HepG2 (cell line): Measurements from ENCODE around the gene MBLAC1. TPM values are rescaled to one million over a fixed set of nuclear protein-coding genes. Genes with fewer than 3 reads are reported as not detected.

ENCODE experiments used
- ATF7 ChIP-seq, 2 experiments: fragments of 450-650 bp in 1 of 2; sonication (generic) in 1 of 2; formaldehyde crosslinking in 1 of 2; IDR thresholded peaks; 2 replicates each; pipeline versions ENCODE4 v1.4.0 to v1.6.1; 2016 to 2020; ENCODE audit warnings: antibody characterized with exemption in 1 of 2, mild to moderate bottlenecking in 1 of 2, missing genetic modification reagents in 1 of 2
- CREM ChIP-seq, 2 experiments: sonication (generic) in 1 of 2; formaldehyde crosslinking in 1 of 2; IDR thresholded peaks; 2 replicates each; pipeline versions ENCODE4 v1.4.0 to v1.6.1; 2016 to 2020; ENCODE audit warnings: antibody characterized with exemption in 1 of 2, mild to moderate bottlenecking in 1 of 2, missing genetic modification reagents in 1 of 2
- HNRNPK ChIP-seq: fragments of 200-400 bp; formaldehyde crosslinking; IDR thresholded peaks from 2 replicates; pipeline ENCODE4 v1.6.1; 2018; ENCODE audit warnings: low read length, low read depth, moderate library complexity, mild to moderate bottlenecking; ENCODE audit not compliant: poor library complexity, severe bottlenecking
- HOXA5 ChIP-seq: sonication (generic); formaldehyde crosslinking; IDR thresholded peaks from 2 replicates; pipeline ENCODE4 v1.4.0; 2020; ENCODE audit warnings: missing genetic modification reagents
- HOXA9 ChIP-seq: sonication (generic); formaldehyde crosslinking; IDR thresholded peaks from 2 replicates; pipeline ENCODE4 v1.8.1; 2022; ENCODE audit warnings: missing genetic modification reagents, mild to moderate bottlenecking, moderate library complexity, borderline replicate concordance
- KDM6A ChIP-seq: IDR thresholded peaks from 2 replicates; pipeline ENCODE4 v1.6.1; 2016; ENCODE audit warnings: low read depth
- MEIS1 ChIP-seq: sonication (generic); formaldehyde crosslinking; IDR thresholded peaks from 2 replicates; pipeline ENCODE4 v1.9.0; 2021; ENCODE audit warnings: mild to moderate bottlenecking, missing genetic modification reagents, moderate library complexity, borderline replicate concordance
- NR2C2 ChIP-seq: sonication (generic); formaldehyde crosslinking; IDR thresholded peaks from 2 replicates; pipeline ENCODE4 v1.4.0; 2020; ENCODE audit warnings: missing genetic modification reagents, mild to moderate bottlenecking, moderate library complexity, borderline replicate concordance
- RARA ChIP-seq: IDR thresholded peaks from 2 replicates; pipeline ENCODE4 v1.6.1; 2016; ENCODE audit warnings: missing genetic modification reagents, missing compliant biosample characterization
- REL ChIP-seq: sonication (generic); formaldehyde crosslinking; conservative IDR thresholded peaks from 2 replicates; pipeline ENCODE4 v1.8.0; 2022; ENCODE audit warnings: mild to moderate bottlenecking, missing genetic modification reagents, moderate library complexity
- TOPORS ChIP-seq: sonication (generic); formaldehyde crosslinking; IDR thresholded peaks from 2 replicates; pipeline ENCODE4 v1.8.0; 2023; ENCODE audit warnings: mild to moderate bottlenecking, missing genetic modification reagents
- ZFX ChIP-seq: sonication (generic); formaldehyde crosslinking; IDR thresholded peaks from 2 replicates; pipeline ENCODE4 v1.4.0; 2020; ENCODE audit warnings: mild to moderate bottlenecking, low read depth, missing genetic modification reagents, moderate library complexity
- ZNF335 ChIP-seq: sonication (generic); formaldehyde crosslinking; IDR thresholded peaks from 2 replicates; pipeline ENCODE4 v1.4.0; 2020; ENCODE audit warnings: missing genetic modification reagents
- polyA plus RNA-seq, 8 experiments: library from polyadenylated mRNA; depleted of rRNA in 3 of 8; stranded (reverse) in 7 of 8; unstranded in 1 of 8; fragments of >200 nt; fragmentation: Illumina TruSeq in 4 of 8; extraction: Trizol in 4 of 8; gene quantifications; 2 replicates each; pipeline versions ENCODE4 v1.2.1 to v1.2.3, GENCODE V29; 2011 to 2016; ENCODE audit warnings: low read depth in 4 of 8, missing spikeins in 1 of 8, mixed read lengths in 1 of 8; ENCODE audit not compliant: insufficient read depth in 1 of 8
- total RNA-seq, 5 experiments: library from RNA; depleted of rRNA; stranded (reverse); fragments of >200 nt; fragmentation: Illumina TruSeq; extraction: Trizol; gene quantifications; 2 replicates each; pipeline ENCODE4 v1.2.3, GENCODE V29; 2016; ENCODE audit warnings: low read depth in 1 of 5
- TF ChIP-seq, protein P1 (sequence below): sonication (generic); formaldehyde crosslinking; IDR thresholded peaks from 2 replicates; pipeline ENCODE4 v1.4.0; 2020; ENCODE audit warnings: missing genetic modification reagents
- TF ChIP-seq, protein P2 (sequence below): sonication (generic); formaldehyde crosslinking; IDR thresholded peaks from 2 replicates; pipeline ENCODE4 v1.4.0; 2020; ENCODE audit warnings: missing genetic modification reagents, borderline replicate concordance
- TF ChIP-seq, protein P3 (sequence below): sonication (generic); formaldehyde crosslinking; IDR thresholded peaks from 2 replicates; pipeline ENCODE4 v1.4.0; 2020; ENCODE audit warnings: mild to moderate bottlenecking, missing genetic modification reagents, borderline replicate concordance
- TF ChIP-seq, protein P4 (sequence below): sonication (generic); formaldehyde crosslinking; IDR thresholded peaks from 2 replicates; pipeline ENCODE4 v1.4.0; 2020; ENCODE audit warnings: mild to moderate bottlenecking, missing genetic modification reagents
- TF ChIP-seq, protein P5 (sequence below): sonication (generic); formaldehyde crosslinking; IDR thresholded peaks from 2 replicates; pipeline ENCODE4 v1.4.0; 2020; ENCODE audit warnings: mild to moderate bottlenecking, missing genetic modification reagents

The MBLAC1 gene
- total and polyA plus RNA-seq, 2 of the 13 experiments (the other 11 are each of a cell fraction or from before 2014, with no cell fraction given), result 0.79 to 2.1 TPM

DNA sequence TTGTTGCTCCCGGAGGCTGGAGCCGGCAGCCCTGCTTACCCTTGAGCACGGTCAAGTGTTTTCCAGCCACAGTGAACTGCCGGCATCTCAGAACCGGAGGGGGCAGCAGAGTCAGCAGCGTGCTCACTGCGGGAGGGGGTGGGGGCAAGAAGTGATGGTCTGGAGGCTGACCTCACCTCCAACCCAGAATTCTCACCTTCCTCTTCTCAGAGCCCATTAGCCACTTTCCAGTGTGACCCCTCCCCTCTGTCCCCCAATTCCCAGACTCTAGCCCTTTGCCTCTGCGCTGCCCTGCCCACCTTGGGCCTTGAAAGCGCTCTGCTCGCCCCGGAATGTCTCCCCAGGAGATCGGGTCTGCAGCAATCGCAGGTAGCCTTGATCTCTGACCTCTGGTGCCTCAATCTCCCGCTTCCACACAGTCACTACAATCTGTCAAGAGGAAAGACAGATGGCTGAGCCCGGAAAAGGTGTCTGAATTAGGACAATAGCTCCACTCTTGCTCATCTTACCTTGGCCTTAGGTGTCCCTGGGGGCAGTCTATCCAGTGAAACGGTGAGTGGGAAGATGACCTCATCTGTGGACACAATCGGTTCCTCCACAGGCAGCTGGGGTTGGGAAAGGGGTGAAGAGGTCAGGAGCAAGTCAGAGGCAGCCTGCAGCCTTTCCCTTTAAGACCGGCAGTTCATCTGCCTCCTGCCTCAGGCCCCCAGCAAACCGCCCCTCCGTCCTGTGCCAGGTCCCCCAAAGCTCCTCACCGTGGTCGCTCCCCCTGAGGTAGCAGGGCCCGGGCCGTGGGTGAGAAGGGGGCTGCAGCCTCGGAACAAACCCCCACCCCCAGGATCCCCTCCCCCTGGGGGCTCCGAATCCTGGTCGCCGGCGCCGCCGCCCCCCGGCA, 30.8 kb downstream of the MBLAC1 start (continued):
- no peak for TF ChIP-seq HNRNPK
- TF ChIP-seq KDM6A, result peak; percentile 43; the same call in 1 of the 2 replicates
- peak; percentile 34; the same call in 1 of the 2 replicates for TF ChIP-seq HOXA5
- TF ChIP-seq HOXA9 (CRISPR knock-in tag), result peak; percentile 30; the same call in 1 of the 2 replicates
- no peak for TF ChIP-seq REL (CRISPR knock-in tag)
- peak; percentile 89 for TF ChIP-seq RARA (CRISPR knock-in tag)
- TF ChIP-seq ZNF335 (CRISPR knock-in tag), result peak; percentile 56; the same call in 1 of the 2 replicates
- peak; percentile 27; the same call in 1 of the 2 replicates for TF ChIP-seq CREM (IDR thresholded peaks at IDR 0.05)
- TF ChIP-seq CREM (CRISPR knock-in tag; IDR thresholded peaks at IDR 0.05), result no peak
- TF ChIP-seq, protein P1, sequence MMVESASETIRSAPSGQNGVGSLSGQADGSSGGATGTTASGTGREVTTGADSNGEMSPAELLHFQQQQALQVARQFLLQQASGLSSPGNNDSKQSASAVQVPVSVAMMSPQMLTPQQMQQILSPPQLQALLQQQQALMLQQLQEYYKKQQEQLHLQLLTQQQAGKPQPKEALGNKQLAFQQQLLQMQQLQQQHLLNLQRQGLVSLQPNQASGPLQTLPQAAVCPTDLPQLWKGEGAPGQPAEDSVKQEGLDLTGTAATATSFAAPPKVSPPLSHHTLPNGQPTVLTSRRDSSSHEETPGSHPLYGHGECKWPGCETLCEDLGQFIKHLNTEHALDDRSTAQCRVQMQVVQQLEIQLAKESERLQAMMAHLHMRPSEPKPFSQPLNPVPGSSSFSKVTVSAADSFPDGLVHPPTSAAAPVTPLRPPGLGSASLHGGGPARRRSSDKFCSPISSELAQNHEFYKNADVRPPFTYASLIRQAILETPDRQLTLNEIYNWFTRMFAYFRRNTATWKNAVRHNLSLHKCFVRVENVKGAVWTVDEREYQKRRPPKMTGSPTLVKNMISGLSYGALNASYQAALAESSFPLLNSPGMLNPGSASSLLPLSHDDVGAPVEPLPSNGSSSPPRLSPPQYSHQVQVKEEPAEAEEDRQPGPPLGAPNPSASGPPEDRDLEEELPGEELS (CRISPR knock-in tag), result peak; percentile 11; the same call in 1 of the 2 replicates
- TF ChIP-seq, protein P2, sequence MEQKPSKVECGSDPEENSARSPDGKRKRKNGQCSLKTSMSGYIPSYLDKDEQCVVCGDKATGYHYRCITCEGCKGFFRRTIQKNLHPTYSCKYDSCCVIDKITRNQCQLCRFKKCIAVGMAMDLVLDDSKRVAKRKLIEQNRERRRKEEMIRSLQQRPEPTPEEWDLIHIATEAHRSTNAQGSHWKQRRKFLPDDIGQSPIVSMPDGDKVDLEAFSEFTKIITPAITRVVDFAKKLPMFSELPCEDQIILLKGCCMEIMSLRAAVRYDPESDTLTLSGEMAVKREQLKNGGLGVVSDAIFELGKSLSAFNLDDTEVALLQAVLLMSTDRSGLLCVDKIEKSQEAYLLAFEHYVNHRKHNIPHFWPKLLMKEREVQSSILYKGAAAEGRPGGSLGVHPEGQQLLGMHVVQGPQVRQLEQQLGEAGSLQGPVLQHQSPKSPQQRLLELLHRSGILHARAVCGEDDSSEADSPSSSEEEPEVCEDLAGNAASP (CRISPR knock-in tag), result peak; percentile 91
- TF ChIP-seq, protein P3, sequence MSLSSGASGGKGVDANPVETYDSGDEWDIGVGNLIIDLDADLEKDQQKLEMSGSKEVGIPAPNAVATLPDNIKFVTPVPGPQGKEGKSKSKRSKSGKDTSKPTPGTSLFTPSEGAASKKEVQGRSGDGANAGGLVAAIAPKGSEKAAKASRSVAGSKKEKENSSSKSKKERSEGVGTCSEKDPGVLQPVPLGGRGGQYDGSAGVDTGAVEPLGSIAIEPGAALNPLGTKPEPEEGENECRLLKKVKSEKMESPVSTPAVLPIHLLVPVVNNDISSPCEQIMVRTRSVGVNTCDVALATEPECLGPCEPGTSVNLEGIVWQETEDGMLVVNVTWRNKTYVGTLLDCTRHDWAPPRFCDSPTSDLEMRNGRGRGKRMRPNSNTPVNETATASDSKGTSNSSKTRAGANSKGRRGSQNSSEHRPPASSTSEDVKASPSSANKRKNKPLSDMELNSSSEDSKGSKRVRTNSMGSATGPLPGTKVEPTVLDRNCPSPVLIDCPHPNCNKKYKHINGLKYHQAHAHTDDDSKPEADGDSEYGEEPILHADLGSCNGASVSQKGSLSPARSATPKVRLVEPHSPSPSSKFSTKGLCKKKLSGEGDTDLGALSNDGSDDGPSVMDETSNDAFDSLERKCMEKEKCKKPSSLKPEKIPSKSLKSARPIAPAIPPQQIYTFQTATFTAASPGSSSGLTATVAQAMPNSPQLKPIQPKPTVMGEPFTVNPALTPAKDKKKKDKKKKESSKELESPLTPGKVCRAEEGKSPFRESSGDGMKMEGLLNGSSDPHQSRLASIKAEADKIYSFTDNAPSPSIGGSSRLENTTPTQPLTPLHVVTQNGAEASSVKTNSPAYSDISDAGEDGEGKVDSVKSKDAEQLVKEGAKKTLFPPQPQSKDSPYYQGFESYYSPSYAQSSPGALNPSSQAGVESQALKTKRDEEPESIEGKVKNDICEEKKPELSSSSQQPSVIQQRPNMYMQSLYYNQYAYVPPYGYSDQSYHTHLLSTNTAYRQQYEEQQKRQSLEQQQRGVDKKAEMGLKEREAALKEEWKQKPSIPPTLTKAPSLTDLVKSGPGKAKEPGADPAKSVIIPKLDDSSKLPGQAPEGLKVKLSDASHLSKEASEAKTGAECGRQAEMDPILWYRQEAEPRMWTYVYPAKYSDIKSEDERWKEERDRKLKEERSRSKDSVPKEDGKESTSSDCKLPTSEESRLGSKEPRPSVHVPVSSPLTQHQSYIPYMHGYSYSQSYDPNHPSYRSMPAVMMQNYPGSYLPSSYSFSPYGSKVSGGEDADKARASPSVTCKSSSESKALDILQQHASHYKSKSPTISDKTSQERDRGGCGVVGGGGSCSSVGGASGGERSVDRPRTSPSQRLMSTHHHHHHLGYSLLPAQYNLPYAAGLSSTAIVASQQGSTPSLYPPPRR (CRISPR knock-in tag), result peak; percentile 43; the same call in 1 of the 2 replicates
- no peak for TF ChIP-seq TOPORS (CRISPR knock-in tag)
- TF ChIP-seq, protein P4, sequence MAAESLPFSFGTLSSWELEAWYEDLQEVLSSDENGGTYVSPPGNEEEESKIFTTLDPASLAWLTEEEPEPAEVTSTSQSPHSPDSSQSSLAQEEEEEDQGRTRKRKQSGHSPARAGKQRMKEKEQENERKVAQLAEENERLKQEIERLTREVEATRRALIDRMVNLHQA (CRISPR knock-in tag), result no peak
- peak; percentile 89 for TF ChIP-seq ATF7 (IDR thresholded peaks at IDR 0.05)
- peak; percentile 95 for TF ChIP-seq ATF7 (CRISPR knock-in tag; IDR thresholded peaks at IDR 0.05)
- TF ChIP-seq MEIS1 (CRISPR knock-in tag), result peak; percentile 38; the same call in 1 of the 2 replicates
- peak; percentile 23; the same call in 1 of the 2 replicates for TF ChIP-seq ZFX (CRISPR knock-in tag)
- TF ChIP-seq, protein P5, sequence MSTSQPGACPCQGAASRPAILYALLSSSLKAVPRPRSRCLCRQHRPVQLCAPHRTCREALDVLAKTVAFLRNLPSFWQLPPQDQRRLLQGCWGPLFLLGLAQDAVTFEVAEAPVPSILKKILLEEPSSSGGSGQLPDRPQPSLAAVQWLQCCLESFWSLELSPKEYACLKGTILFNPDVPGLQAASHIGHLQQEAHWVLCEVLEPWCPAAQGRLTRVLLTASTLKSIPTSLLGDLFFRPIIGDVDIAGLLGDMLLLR (CRISPR knock-in tag), result no peak
- peak; percentile 70; the same call in 1 of the 2 replicates for TF ChIP-seq NR2C2 (CRISPR knock-in tag)
